ENCODE data around the gene THSD7A.

DNA sequence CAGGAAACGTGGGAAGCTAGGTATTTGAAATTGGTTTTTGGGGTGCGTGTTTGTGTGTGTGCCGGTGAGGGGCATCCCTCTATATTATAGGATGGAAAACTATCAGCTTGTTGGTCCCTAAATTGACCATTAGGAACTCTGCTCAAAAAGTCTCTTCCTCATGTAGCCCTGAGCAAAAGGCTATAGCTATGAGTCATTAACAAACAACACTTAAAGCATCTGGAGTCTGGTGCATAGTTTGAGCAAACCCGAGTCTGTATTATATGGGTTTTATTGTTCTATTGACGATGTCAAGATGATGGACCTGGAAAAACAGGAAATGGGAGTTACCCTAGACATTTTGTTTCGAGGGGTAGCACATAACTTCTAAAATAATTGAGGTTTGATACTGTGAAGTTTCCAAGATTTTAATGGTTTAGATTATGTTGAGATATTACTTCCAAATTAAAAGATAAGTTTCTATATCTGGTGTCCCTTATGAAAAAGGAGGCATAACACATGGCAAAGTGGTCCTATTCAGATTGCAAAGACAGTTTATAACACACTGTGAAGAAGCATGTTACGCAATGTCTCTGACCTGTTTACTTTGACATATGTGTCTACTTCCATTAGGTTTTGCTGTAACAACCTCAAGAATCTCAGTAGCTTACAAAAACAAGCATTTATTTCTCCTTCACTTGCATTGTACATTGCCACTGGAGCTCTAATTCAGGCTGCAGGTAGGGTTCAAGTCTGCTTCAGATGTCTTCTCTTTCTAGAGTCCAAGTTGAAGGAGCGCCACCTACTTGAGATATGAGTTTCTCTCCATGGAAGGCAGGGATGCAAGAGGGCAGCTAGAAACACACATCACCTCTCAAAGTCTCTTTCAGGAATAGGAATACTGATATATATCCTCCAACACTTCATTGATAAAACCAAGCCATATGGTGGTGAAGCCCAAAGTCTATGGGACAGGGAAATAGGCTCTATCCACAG lies 500.6 kb downstream of the THSD7A start:
- TF ChIP-seq EZH2 (IDR thresholded peaks at IDR 0.05; ENCODE audit: insufficient read depth, low read length) = no peak
- TF ChIP-seq, protein P1, sequence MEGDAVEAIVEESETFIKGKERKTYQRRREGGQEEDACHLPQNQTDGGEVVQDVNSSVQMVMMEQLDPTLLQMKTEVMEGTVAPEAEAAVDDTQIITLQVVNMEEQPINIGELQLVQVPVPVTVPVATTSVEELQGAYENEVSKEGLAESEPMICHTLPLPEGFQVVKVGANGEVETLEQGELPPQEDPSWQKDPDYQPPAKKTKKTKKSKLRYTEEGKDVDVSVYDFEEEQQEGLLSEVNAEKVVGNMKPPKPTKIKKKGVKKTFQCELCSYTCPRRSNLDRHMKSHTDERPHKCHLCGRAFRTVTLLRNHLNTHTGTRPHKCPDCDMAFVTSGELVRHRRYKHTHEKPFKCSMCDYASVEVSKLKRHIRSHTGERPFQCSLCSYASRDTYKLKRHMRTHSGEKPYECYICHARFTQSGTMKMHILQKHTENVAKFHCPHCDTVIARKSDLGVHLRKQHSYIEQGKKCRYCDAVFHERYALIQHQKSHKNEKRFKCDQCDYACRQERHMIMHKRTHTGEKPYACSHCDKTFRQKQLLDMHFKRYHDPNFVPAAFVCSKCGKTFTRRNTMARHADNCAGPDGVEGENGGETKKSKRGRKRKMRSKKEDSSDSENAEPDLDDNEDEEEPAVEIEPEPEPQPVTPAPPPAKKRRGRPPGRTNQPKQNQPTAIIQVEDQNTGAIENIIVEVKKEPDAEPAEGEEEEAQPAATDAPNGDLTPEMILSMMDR (IDR thresholded peaks at IDR 0.05; ENCODE audit: insufficient read depth, low read depth, low read length) = no peak
